ENCODE measurements around the gene FGFR1OP2.

DNA sequence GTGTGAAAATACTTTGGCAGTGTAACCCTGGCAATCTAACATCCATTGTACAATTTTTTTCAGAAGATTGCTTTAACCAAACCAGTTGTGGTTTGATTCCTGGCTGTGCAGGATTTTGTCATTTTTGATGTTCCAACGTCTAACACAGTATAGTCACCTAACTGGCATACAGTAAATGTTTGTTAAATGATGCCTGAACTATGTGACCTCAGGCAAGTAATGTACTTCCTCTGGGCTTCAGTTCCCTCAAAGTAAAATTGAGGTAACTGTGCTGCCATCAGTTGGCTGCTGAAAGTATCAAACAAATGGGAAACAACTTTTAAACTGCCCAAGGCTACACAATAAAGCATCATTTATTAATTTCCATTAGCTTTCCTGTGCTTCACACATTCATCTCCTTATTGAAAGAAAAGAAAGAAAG lies 71.6 kb downstream of the FGFR1OP2 start:
- TF ChIP-seq, protein P1, sequence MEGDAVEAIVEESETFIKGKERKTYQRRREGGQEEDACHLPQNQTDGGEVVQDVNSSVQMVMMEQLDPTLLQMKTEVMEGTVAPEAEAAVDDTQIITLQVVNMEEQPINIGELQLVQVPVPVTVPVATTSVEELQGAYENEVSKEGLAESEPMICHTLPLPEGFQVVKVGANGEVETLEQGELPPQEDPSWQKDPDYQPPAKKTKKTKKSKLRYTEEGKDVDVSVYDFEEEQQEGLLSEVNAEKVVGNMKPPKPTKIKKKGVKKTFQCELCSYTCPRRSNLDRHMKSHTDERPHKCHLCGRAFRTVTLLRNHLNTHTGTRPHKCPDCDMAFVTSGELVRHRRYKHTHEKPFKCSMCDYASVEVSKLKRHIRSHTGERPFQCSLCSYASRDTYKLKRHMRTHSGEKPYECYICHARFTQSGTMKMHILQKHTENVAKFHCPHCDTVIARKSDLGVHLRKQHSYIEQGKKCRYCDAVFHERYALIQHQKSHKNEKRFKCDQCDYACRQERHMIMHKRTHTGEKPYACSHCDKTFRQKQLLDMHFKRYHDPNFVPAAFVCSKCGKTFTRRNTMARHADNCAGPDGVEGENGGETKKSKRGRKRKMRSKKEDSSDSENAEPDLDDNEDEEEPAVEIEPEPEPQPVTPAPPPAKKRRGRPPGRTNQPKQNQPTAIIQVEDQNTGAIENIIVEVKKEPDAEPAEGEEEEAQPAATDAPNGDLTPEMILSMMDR (IDR thresholded peaks at IDR 0.05), result no peak
- no peak for TF ChIP-seq POLR2A (IDR thresholded peaks at IDR 0.05)

Measured in body of pancreas (tissue), 4 donors.